ENCODE results near the gene C11orf98. TPM values are rescaled to one million over a fixed set of nuclear protein-coding genes. Genes with fewer than 3 reads are reported as not detected.

C11orf98 gene
- total and polyA plus RNA-seq, 7 experiments from 2014 or later, result 23.2 to 103 (median 52.8) TPM

DNA sequence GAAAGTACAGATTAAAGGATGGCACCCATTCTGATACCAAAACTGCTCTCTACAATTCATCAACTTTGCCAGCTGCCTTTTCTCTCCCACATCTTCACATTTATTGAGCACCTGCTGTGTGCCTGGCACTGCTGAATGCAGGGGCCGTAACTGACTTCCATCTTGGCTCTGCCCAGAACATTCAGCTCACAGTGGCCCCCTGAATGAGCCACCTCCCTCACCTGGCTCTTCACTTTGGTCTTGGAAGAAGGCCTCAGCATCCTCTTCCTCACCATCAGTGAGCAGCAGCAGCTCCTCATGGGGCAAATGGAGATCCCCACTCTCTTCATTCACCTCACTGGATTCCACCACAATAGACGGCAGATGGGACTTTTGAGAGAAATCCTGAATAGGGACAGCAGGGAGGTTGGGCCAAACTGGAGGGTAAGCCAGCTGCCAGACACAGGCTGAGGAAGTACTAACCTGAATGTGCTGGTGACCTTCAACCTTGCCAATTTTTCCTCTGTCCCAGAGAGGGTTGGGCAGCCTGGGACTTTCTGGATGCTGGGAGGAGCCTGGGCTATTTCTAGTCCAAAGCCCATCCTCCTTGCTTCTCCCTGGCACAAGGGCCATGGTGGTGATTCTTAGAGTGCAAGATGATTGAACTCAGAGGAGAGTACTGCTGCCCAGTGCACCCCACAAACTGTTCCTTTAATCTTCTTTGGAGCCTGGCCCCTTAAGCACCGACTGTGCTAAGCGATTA, 4.6 kb upstream of the C11orf98 start:
- Mint-ChIP-seq H3K36me3 (peaks cover under 1 to 28% (median under 1%) of the 10 kb centered on the region in 5 donors), H3K27ac (peak overlapping the region in 8 of 9 donors; percentile 79 to 97 (median 95)), H3K4me3 (peak overlapping the region in 7 of 10 donors; percentile 32 to 100 (median 98)), H3K27me3 (no peaks in the 10 kb centered on the region), H3K4me1 (peaks cover 12 to 70% (median 53%) of the 10 kb centered on the region in 7 donors), H3K9me3 (peaks cover 0 to 3% (median 0%) of the 10 kb centered on the region in 11 donors)
- Histone ChIP-seq H3K27me3 (ENCODE audit: control insufficient read depth in 2 of 2, insufficient read depth in 2 of 2, low read length in 2 of 2) (no peaks in the 10 kb centered on the region), H3K36me3 (ENCODE audit: control insufficient read depth in 2 of 3, insufficient read depth in 3 of 3, low read length in 3 of 3) (peaks cover 0 to 38% (median 0%) of the 10 kb centered on the region in 3 experiments), H3K4me3 (ENCODE audit: low read length) (no peak overlapping the region), H3K27ac (ENCODE audit: low read depth, low read length) (peak overlapping the region; percentile 90), H3K4me1 (ENCODE audit: control insufficient read depth in 2 of 2, insufficient read depth in 2 of 2, low read length in 2 of 2) (peaks cover 21 to 33% of the 10 kb centered on the region in 2 donors), H3K9me3 (ENCODE audit: control insufficient read depth in 2 of 3, low read length in 3 of 3) (no peaks in the 10 kb centered on the region)
- ChIA-PET POLR2A (interaction anchor here (0.6 to 14.8 kb wide), 17 partner anchors 8 to 1511 kb away, joined by 3 to 332 read pairs (median 5); partner anchors contain the start of genes B3GAT3, BSCL2, GANAB and GNG3), CTCF (interaction anchor here (0.6 to 1.3 kb wide), 2 partner anchors 49 to 75 kb away, joined by 3 to 4 read pairs; no protein-coding TSS in a partner anchor)
- no peak for ATAC-seq
- intact Hi-C loops (cut with micrococcal nuclease), result loop anchor here (2.0 to 10.0 kb wide), 3 partner anchors 17 to 245 kb away; partner anchors contain the start of gene INTS5 (in 2 of the 2)
- DNase-seq, result no peak

DNA sequence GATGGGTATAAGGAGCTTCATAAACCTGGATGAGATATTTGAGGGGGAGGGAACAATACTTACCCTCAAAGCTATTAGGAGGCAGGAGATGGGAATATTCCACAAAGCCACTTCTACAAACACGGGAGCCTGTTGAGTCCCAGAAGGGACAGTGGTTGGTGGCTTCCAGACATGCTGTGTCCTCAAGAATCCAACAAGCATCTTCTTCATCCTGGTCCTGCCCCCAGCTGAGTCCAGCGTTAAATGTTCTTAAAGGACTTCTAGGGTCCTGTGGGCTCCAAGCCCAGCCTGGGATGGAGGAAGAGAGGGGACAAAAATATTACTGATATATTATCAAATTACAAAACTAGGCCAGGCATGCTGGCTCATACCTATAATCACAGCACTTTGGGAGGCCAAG, 2.5 kb upstream of the C11orf98 start:
- CTCF ChIA-PET, result interaction anchor here (0.6 to 1.6 kb wide), 4 partner anchors 12 to 74 kb away, joined by 3 to 7 read pairs (median 4); partner anchors contain the start of gene LRRN4CL

DNA sequence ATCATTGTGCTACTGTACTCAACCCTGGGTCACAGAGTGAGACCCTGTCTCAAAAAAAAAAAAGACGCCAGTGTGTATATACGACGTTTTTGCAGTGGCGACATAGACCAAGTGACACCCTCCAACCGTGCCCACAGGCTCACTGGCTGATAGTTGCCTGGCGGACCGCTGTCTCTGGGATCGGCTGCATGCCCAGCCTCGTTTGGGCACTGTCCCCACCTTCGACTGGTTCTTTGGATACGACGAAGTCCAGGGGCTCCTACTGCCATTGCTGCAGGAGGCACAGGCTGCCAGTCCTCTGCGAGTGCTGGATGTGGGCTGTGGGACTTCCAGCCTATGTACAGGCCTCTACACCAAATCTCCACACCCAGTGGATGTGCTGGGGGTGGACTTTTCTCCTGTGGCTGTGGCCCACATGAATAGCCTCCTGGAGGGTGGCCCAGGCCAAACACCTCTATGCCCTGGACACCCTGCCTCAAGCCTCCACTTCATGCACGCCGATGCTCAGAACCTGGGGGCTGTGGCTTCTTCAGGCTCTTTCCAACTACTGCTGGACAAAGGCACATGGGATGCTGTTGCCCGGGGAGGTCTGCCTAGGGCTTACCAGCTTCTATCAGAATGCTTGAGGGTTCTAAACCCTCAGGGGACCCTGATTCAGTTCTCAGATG, 1.4 kb upstream of the C11orf98 start:
- Mint-ChIP-seq H3K27me3 (no peaks in the 10 kb centered on the region), H3K27ac (peak overlapping the region; percentile 14 to 96 (median 92)), H3K4me1 (peaks cover 13 to 57% (median 45%) of the 10 kb centered on the region in 7 donors), H3K4me3 (peak overlapping the region; percentile 93 to 98 (median 96)), H3K36me3 (peaks cover 0 to 26% (median 7%) of the 10 kb centered on the region in 5 donors), H3K9me3 (peaks cover 0 to 3% (median 0%) of the 10 kb centered on the region in 11 donors)
- Histone ChIP-seq H3K36me3 (ENCODE audit: control insufficient read depth in 2 of 3, insufficient read depth in 3 of 3, low read length in 3 of 3) (peaks cover 0 to 27% (median 3%) of the 10 kb centered on the region in 3 experiments), H3K27ac (ENCODE audit: low read depth, low read length) (peak overlapping the region; percentile 85), H3K27me3 (ENCODE audit: control insufficient read depth in 2 of 2, insufficient read depth in 2 of 2, low read length in 2 of 2) (no peaks in the 10 kb centered on the region), H3K4me1 (ENCODE audit: control insufficient read depth in 2 of 2, insufficient read depth in 2 of 2, low read length in 2 of 2) (peaks cover 20 to 24% of the 10 kb centered on the region in 2 donors), H3K9me3 (ENCODE audit: control insufficient read depth in 2 of 3, low read length in 3 of 3) (no peaks in the 10 kb centered on the region), H3K4me3 (ENCODE audit: low read length) (peak overlapping the region; percentile 85)
- ChIA-PET CTCF (interaction anchor here (0.6 to 1.6 kb wide), 2 partner anchors 14 to 271 kb away, joined by 3 to 7 read pairs; no protein-coding TSS in a partner anchor), POLR2A (interaction anchor here (0.8 to 14.8 kb wide), 25 partner anchors 9 to 222 kb away, joined by 3 to 332 read pairs (median 17); partner anchors contain the start of genes B3GAT3, BSCL2, EEF1G and EML3)
- intact Hi-C loops (cut with micrococcal nuclease), result no loop called here
- DNase-seq (no peak), ATAC-seq (no peak)

More for the DNA sequence above, 2.5 kb upstream of the C11orf98 start:
- Mint-ChIP-seq H3K9me3 (peaks cover 0 to 3% (median 0%) of the 10 kb centered on the region in 11 donors), H3K36me3 (peaks cover 0 to 30% (median 7%) of the 10 kb centered on the region in 5 donors), H3K4me1 (peaks cover 13 to 67% (median 52%) of the 10 kb centered on the region in 7 donors), H3K27me3 (no peaks in the 10 kb centered on the region), H3K4me3 (peak overlapping the region in 9 of 10 donors; percentile 12 to 98 (median 96)), H3K27ac (peak overlapping the region in 8 of 9 donors; percentile 6 to 94 (median 44))
- POLR2A ChIA-PET, result interaction anchor here (1.0 to 14.8 kb wide), 22 partner anchors 10 to 223 kb away, joined by 3 to 332 read pairs (median 6); partner anchors contain the start of genes B3GAT3, BSCL2, EEF1G and EML3
- H3K4me1 ChIP-seq (ENCODE audit: control insufficient read depth in 2 of 2, insufficient read depth in 2 of 2, low read length in 2 of 2), result peaks cover 23 to 24% of the 10 kb centered on the region in 2 donors
- H3K4me3 ChIP-seq (ENCODE audit: low read length), result no peak overlapping the region
- H3K36me3 ChIP-seq (ENCODE audit: control insufficient read depth in 2 of 3, insufficient read depth in 3 of 3, low read length in 3 of 3), result peaks cover 0 to 34% (median 3%) of the 10 kb centered on the region in 3 experiments
- intact Hi-C loops (cut with micrococcal nuclease), result no loop called here
- DNase-seq (no peak), ATAC-seq (no peak)
- H3K27ac ChIP-seq (ENCODE audit: low read depth, low read length), result peak overlapping the region; percentile 85
- no peaks in the 10 kb centered on the region for H3K27me3 ChIP-seq (ENCODE audit: control insufficient read depth in 2 of 2, insufficient read depth in 2 of 2, low read length in 2 of 2)
- H3K9me3 ChIP-seq (ENCODE audit: control insufficient read depth in 2 of 3, low read length in 3 of 3), result no peaks in the 10 kb centered on the region

DNA sequence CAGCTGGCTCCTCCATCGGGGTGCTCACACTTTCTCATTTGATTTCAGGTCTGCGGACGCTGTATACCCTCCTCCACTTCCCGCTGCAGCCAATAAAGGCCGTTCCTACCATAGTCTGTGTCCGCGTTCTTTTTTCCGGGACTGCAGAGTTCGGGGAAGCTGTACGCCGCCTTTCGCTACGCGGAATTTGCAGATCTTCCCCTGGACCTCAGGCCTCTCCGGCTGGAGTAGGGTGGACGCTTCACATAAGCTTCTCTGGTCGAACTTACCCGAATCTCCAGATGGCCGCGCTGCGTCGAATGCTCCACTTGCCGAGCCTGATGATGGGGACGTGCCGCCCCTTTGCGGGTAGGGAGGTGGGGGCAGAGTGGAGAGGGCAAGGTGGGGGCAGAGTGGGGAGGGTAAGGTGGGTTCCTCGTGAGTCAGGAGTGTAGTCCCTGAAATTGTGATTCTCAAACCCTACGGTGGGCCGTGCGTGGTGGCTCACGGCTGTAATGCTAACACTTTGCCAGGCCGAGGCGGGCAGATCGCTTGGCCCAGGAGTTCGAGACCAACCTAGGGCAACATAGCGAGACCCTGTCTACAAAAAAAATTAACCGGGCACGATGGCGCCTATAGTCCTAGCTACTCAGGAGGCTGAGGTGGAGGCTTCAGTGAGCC, 719 bp upstream of the C11orf98 start:
- Histone ChIP-seq H3K27me3 (ENCODE audit: control insufficient read depth in 2 of 2, insufficient read depth in 2 of 2, low read length in 2 of 2) (no peaks in the 10 kb centered on the region), H3K9me3 (ENCODE audit: control insufficient read depth in 2 of 3, low read length in 3 of 3) (no peaks in the 10 kb centered on the region), H3K27ac (ENCODE audit: low read depth, low read length) (peak overlapping the region; percentile 85), H3K4me3 (ENCODE audit: low read length) (peak overlapping the region; percentile 85), H3K36me3 (ENCODE audit: control insufficient read depth in 2 of 3, insufficient read depth in 3 of 3, low read length in 3 of 3) (peaks cover 0 to 25% (median 3%) of the 10 kb centered on the region in 3 experiments), H3K4me1 (ENCODE audit: control insufficient read depth in 2 of 2, insufficient read depth in 2 of 2, low read length in 2 of 2) (peaks cover 16 to 24% of the 10 kb centered on the region in 2 donors)
- no peaks in the 10 kb centered on the region for H3K27me3 Mint-ChIP-seq
- intact Hi-C loops (cut with micrococcal nuclease), result loop anchor here (1.0 to 2.0 kb wide), 11 partner anchors 12 to 74 kb away; partner anchors contain the start of genes EML3 (in 2 of the 2), GANAB (in 2 of the 2), INTS5 (in 2 of the 2) and HNRNPUL2 (in 1 of the 2)
- peaks cover 0 to 3% (median 0%) of the 10 kb centered on the region in 11 donors for H3K9me3 Mint-ChIP-seq
- H3K27ac Mint-ChIP-seq, result peak overlapping the region; percentile 89 to 97 (median 93)
- ChIA-PET CTCF (interaction anchor here (0.6 to 2.2 kb wide), 18 partner anchors 8 to 241 kb away, joined by 3 to 17 read pairs (median 4); partner anchors contain the start of genes B3GAT3, EML3, ROM1 and TUT1), POLR2A (interaction anchor here (0.6 to 14.8 kb wide), 52 partner anchors 8 to 1753 kb away, joined by 3 to 332 read pairs (median 6); partner anchors contain the start of genes B3GAT3, BSCL2, EEF1G and EML3)
- ATAC-seq (peak; percentile 35), DNase-seq (peak in 7 of 9 donors; percentile 27 to 60 (median 39))
- H3K4me3 Mint-ChIP-seq, result peak overlapping the region; percentile 93 to 98 (median 96)
- H3K4me1 Mint-ChIP-seq, result peaks cover 13 to 51% (median 38%) of the 10 kb centered on the region in 7 donors
- H3K36me3 Mint-ChIP-seq, result peaks cover 0 to 23% (median 7%) of the 10 kb centered on the region in 5 donors

DNA sequence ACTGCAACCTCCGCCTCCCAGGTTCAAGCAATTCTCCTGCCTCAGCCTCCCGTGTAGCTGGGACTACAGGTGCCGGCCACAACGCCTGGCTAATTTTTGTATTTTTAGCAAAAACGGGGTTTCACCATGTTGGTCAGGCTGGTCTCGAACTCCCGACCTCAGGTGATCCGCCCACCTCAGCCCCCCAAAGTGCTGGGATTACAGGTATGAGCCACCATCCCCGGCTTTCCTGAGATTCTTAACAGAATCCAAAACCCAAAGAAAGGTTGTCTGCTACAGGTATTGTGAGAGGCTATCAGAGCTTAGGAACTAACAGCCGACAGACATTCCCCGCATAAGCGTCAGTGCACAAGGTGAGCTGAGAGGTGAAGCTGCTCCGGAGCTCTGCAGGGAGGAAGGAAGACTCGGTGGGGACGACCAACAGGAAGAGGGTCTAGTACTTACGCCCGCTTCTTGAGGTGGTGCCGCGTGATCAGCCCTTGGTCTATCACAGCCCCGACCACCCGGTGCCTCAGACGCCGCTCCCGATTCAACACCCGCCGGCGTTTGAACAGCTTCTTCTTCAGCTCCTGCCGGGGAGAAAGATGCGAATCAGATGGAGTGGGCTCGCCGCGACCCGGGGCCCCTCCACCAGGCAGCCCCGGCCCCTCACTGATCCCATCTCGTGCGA, 470 bp downstream of the C11orf98 start:
- intact Hi-C loops (cut with micrococcal nuclease), result loop anchor here (1.0 to 2.0 kb wide), 11 partner anchors 11 to 73 kb away; partner anchors contain the start of genes EML3 (in 2 of the 2), GANAB (in 2 of the 2), INTS5 (in 2 of the 2) and TUT1 (in 2 of the 2)
- H3K4me1 Mint-ChIP-seq, result peaks cover 13 to 40% (median 29%) of the 10 kb centered on the region in 7 donors
- peak; percentile 65 for ATAC-seq
- H3K27ac Mint-ChIP-seq, result peak overlapping the region; percentile 89 to 97 (median 93)
- POLR2A ChIA-PET, result interaction anchor here (0.5 to 14.8 kb wide), 56 partner anchors 7 to 1653 kb away, joined by 3 to 332 read pairs (median 5); partner anchors contain the start of genes B3GAT3, BSCL2, EEF1G and EML3
- DNase-seq, result peak in 1 of 9 donors; percentile 65
- Histone ChIP-seq H3K4me3 (ENCODE audit: low read length) (peak overlapping the region; percentile 85), H3K27ac (ENCODE audit: low read depth, low read length) (peak overlapping the region; percentile 85), H3K4me1 (ENCODE audit: control insufficient read depth in 2 of 2, insufficient read depth in 2 of 2, low read length in 2 of 2) (peaks cover 16 to 21% of the 10 kb centered on the region in 2 donors), H3K36me3 (ENCODE audit: control insufficient read depth in 2 of 3, insufficient read depth in 3 of 3, low read length in 3 of 3) (peaks cover 0 to 25% (median 3%) of the 10 kb centered on the region in 3 experiments), H3K9me3 (ENCODE audit: control insufficient read depth in 2 of 3, low read length in 3 of 3) (no peaks in the 10 kb centered on the region), H3K27me3 (ENCODE audit: control insufficient read depth in 2 of 2, insufficient read depth in 2 of 2, low read length in 2 of 2) (no peaks in the 10 kb centered on the region)
- no peaks in the 10 kb centered on the region for H3K27me3 Mint-ChIP-seq
- CTCF ChIA-PET, result interaction anchor here (0.6 to 2.2 kb wide), 18 partner anchors 9 to 240 kb away, joined by 3 to 17 read pairs (median 4); partner anchors contain the start of genes B3GAT3, EML3, INTS5 and ROM1
- H3K36me3 Mint-ChIP-seq, result peaks cover 0 to 23% (median 7%) of the 10 kb centered on the region in 5 donors
- H3K4me3 Mint-ChIP-seq, result peak overlapping the region; percentile 93 to 98 (median 96)
- H3K9me3 Mint-ChIP-seq, result peaks cover 0 to 3% (median 0%) of the 10 kb centered on the region in 11 donors

All from naive thymus-derived CD4-positive, alpha-beta T cell (primary cell).